ENCODE measurements around the gene NOM1.

NOM1 gene

GRCh38 chr7:157016352-157017041 is 67.0 kb downstream of the NOM1 start:
- TF ChIP-seq CTCF (conservative IDR thresholded peaks at IDR 0.05; ENCODE audit: control insufficient read depth, insufficient read depth, low read depth, low read length) = no peak
- H3K4me3 ChIP-seq (ENCODE audit: control insufficient read depth, low read depth, low read length) = no peak overlapping the region
- DNase-seq (ENCODE audit: low read depth) = no peak

DNA sequence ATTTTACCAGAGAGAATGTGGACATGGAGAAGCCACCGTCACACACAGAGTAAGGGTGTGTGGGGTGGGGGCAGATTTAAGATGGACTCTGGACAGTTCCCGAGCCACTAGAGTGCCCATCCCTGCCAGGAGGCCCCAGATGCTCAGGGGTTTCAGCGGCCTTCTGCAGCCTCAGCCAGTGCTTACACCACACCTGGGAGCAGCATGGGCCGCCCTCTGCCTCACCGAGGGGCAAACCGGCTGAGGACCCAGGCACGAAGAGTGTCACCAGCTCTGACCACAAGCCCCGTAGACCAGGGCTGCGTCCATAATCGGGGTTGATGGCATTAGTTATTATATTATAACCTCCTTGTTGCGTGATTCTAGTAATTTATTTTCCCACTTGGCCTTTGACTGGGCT is 67.6 kb downstream of the NOM1 start:
- no peak for TF ChIP-seq CTCF (conservative IDR thresholded peaks at IDR 0.05; ENCODE audit: control insufficient read depth, insufficient read depth, low read depth, low read length)
- DNase-seq (ENCODE audit: low read depth) = no peak

GRCh38 chr7:157017603-157018327 is 68.3 kb downstream of the NOM1 start:
- H3K4me3 ChIP-seq (ENCODE audit: control insufficient read depth, low read depth, low read length) = no peak overlapping the region
- no peak for DNase-seq (ENCODE audit: low read depth)
- no peak for TF ChIP-seq CTCF (conservative IDR thresholded peaks at IDR 0.05; ENCODE audit: control insufficient read depth, insufficient read depth, low read depth, low read length)

More for the DNA sequence above, 67.6 kb downstream of the NOM1 start:
- H3K4me3 ChIP-seq (ENCODE audit: control insufficient read depth, low read depth, low read length) = no peak overlapping the region

- DNase-seq (ENCODE audit: low read depth) = no peak
- H3K4me3 ChIP-seq (ENCODE audit: control insufficient read depth, low read depth, low read length) = no peak overlapping the region
- no peak for TF ChIP-seq CTCF (conservative IDR thresholded peaks at IDR 0.05; ENCODE audit: control insufficient read depth, insufficient read depth, low read depth, low read length)
Measured at GRCh38 chr7:157018328-157018996, 69.0 kb downstream of the NOM1 start.

GRCh38 chr7:157018997-157019608 is 69.6 kb downstream of the NOM1 start:
- no peak for DNase-seq (ENCODE audit: low read depth)
- no peak for TF ChIP-seq CTCF (conservative IDR thresholded peaks at IDR 0.05; ENCODE audit: control insufficient read depth, insufficient read depth, low read depth, low read length)

DNA sequence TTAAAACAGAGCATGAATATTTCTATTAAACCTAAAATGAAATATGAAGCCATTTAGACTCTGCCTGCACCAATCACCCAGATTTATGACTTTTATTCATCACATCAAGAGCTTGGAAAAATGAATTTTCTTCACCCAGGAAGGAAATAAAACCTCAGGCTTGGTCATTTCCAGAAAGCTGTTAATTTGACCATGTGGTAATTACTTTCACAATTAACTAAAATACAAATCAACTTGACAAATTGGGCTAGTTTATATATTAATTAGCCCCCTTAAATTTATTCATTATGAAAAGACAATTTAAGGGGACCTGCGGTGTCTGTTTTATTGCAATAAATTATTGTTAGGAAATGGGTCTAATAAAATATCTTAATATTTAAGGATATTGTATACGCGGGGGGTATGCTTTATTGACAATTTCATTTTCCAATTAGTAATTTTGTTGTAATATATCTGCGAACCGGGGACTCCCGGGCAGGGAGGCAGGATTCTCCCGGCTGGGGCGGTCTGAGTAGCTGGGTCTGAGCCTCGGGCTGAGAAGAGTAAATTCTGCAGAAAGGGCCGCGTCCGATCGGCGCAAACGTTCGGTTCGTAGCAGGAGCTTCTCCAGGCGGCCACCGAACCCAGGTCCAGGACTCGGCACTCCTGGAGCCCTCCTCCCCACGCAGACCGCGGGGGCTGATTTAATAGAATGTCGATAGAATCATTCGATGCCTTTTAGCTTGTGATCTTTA is 70.4 kb downstream of the NOM1 start:
- no peak for TF ChIP-seq CTCF (conservative IDR thresholded peaks at IDR 0.05; ENCODE audit: control insufficient read depth, insufficient read depth, low read depth, low read length)
- no peak for DNase-seq (ENCODE audit: low read depth)
- no peak overlapping the region for H3K4me3 ChIP-seq (ENCODE audit: control insufficient read depth, low read depth, low read length)

More at GRCh38 chr7:157018997-157019608, 69.6 kb downstream of the NOM1 start:
- no peak overlapping the region for H3K4me3 ChIP-seq (ENCODE audit: control insufficient read depth, low read depth, low read length)

Measured in fibroblast of mammary gland (primary cell).